ENCODE data around the gene INSIG1.

- no peak for TF ChIP-seq CTCF (IDR thresholded peaks at IDR 0.05; ENCODE audit: low read length)
- no peak for TF ChIP-seq EZH2 (optimal IDR thresholded peaks at IDR 0.05; ENCODE audit: low read depth, low read length)
- no peak for TF ChIP-seq EZH2phosphoT487 (IDR thresholded peaks at IDR 0.05; ENCODE audit: low read length)
Observed at GRCh38 chr7:155256081-155256760, 41.5 kb upstream of the INSIG1 start.
